ENCODE measurements around the gene TCF7L1. TPM values are rescaled to one million over a fixed set of nuclear protein-coding genes. Genes with fewer than 3 reads are reported as not detected.

The TCF7L1 gene
- total RNA-seq, 1 experiment from 2014 or later: 2.8 TPM

GRCh38 chr2:85169581-85169980 is 36.4 kb downstream of the TCF7L1 start:
- Histone ChIP-seq H3K79me2 (ENCODE audit: low read depth) (no peaks in the 10 kb centered on the region), H3K4me2 (no peak overlapping the region), H3F3A (ENCODE audit: insufficient read depth, low read depth) (no peaks in the 10 kb centered on the region), H3K9me2 (ENCODE audit: insufficient read depth) (no peaks in the 10 kb centered on the region), H3K4me3 (no peak overlapping the region), H3K27ac (no peak overlapping the region), H4K20me1 (ENCODE audit: insufficient read depth) (no peaks in the 10 kb centered on the region), H3K9me3 (ENCODE audit: insufficient read depth, low read depth) (no peaks in the 10 kb centered on the region), H3K27me3 (ENCODE audit: insufficient read depth, low read depth) (no peaks in the 10 kb centered on the region), H2AFZ (no peak overlapping the region), H3K36me3 (ENCODE audit: low read depth) (no peaks in the 10 kb centered on the region), H3K4me1 (replicated peaks; ENCODE audit: insufficient read depth) (no peaks in the 10 kb centered on the region)
- TF ChIP-seq CTCF (conservative IDR thresholded peaks at IDR 0.05) (no peak), EZH2 (IDR thresholded peaks at IDR 0.05; ENCODE audit: low read depth) (no peak)
- POLR2A ChIA-PET (ENCODE audit: unreplicated experiment): no interaction called here
- intact Hi-C loops (cut with micrococcal nuclease; ENCODE audit: unreplicated experiment): loop anchor here (10.0 kb wide), 1 partner anchor 55 kb away; no protein-coding TSS in a partner anchor
- BruUV-seq (replicated peaks): no TSS peak
- CTCF ChIA-PET: no interaction called here
- no peak for DNase-seq

- Histone ChIP-seq H3K4me2 (no peak overlapping the region), H3K9me2 (ENCODE audit: insufficient read depth) (no peaks in the 10 kb centered on the region), H3K27ac (no peak overlapping the region), H2AFZ (no peak overlapping the region), H3K27me3 (ENCODE audit: insufficient read depth, low read depth) (no peaks in the 10 kb centered on the region), H3K4me1 (replicated peaks; ENCODE audit: insufficient read depth) (no peaks in the 10 kb centered on the region), H3K4me3 (no peak overlapping the region), H3K79me2 (ENCODE audit: low read depth) (no peaks in the 10 kb centered on the region), H4K20me1 (ENCODE audit: insufficient read depth) (no peaks in the 10 kb centered on the region), H3K9me3 (ENCODE audit: insufficient read depth, low read depth) (no peaks in the 10 kb centered on the region), H3F3A (ENCODE audit: insufficient read depth, low read depth) (no peaks in the 10 kb centered on the region), H3K36me3 (ENCODE audit: low read depth) (no peaks in the 10 kb centered on the region)
- DNase-seq: no peak
- BruUV-seq (replicated peaks): no TSS peak
- CTCF ChIA-PET: no interaction called here
- POLR2A ChIA-PET (ENCODE audit: unreplicated experiment): no interaction called here
- TF ChIP-seq CTCF (conservative IDR thresholded peaks at IDR 0.05): no peak
- TF ChIP-seq EZH2 (IDR thresholded peaks at IDR 0.05; ENCODE audit: low read depth): no peak
- intact Hi-C loops (cut with micrococcal nuclease; ENCODE audit: unreplicated experiment): no loop called here
These were observed 37.8 kb downstream of the TCF7L1 start for GRCh38 chr2:85170938-85171475.

- Histone ChIP-seq H3K4me2 (no peak overlapping the region), H3K36me3 (ENCODE audit: low read depth) (no peaks in the 10 kb centered on the region), H3K27me3 (ENCODE audit: insufficient read depth, low read depth) (no peaks in the 10 kb centered on the region), H2AFZ (no peak overlapping the region), H3K4me3 (no peak overlapping the region), H3F3A (ENCODE audit: insufficient read depth, low read depth) (no peaks in the 10 kb centered on the region), H4K20me1 (ENCODE audit: insufficient read depth) (no peaks in the 10 kb centered on the region), H3K9me3 (ENCODE audit: insufficient read depth, low read depth) (no peaks in the 10 kb centered on the region), H3K27ac (no peak overlapping the region), H3K9me2 (ENCODE audit: insufficient read depth) (no peaks in the 10 kb centered on the region), H3K4me1 (replicated peaks; ENCODE audit: insufficient read depth) (no peaks in the 10 kb centered on the region), H3K79me2 (ENCODE audit: low read depth) (no peaks in the 10 kb centered on the region)
- intact Hi-C loops (cut with micrococcal nuclease; ENCODE audit: unreplicated experiment): no loop called here
- ChIA-PET CTCF (no interaction called here), POLR2A (ENCODE audit: unreplicated experiment) (no interaction called here)
- TF ChIP-seq EZH2 (IDR thresholded peaks at IDR 0.05; ENCODE audit: low read depth) (no peak), CTCF (conservative IDR thresholded peaks at IDR 0.05) (no peak)
- no TSS peak for BruUV-seq (replicated peaks)
- no peak for DNase-seq
These were observed 38.7 kb downstream of the TCF7L1 start for GRCh38 chr2:85171916-85172315.
